ENCODE results near the gene TXNRD1.
"Not testable (repeated sequence)": the region's sequence is repeated elsewhere in the genome, so short reads cannot be mapped to it uniquely, and the experiment has no call there.

The TXNRD1 gene

DNA sequence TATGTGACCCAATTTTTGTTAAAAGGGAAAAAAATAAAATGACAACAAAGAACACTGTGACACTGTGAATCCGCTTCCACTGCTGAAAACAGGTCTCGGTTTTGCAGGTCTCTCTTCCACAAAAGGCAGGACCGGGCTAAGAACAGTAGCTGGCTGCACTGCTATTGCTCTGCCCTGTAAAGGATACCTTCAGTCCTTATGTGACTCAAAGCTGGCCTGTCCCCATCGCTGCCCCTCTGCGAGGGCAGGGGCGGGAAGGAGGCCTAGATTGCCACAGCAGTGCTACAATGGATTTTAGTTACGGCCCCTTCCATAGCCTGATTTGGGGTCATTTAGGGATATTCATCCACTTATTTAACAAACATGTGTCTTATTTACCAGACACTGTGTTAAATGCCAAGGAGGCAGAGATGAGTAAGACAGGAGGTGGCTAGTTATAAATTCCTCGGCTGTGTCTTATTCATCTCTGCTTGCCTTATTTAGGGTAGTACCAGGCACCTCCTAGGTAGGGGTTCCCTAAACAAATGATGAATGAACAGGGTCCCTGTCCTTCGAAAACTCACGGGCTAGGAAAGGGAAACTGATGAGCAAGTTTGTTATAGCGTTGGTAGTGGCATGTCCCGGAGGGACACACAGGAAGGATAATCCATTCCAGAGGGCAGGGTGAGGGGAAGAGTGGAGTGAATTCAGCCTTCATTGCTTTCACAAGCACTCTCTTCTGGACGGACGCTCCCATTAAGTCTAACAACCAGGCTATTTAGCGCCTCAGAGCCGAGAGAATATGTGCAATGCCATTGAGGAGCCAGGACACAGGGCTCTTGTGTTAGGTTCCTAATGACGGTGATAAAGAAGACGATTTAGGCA, 161.3 kb downstream of the TXNRD1 start:
- DNase-seq, result no peak

DNA sequence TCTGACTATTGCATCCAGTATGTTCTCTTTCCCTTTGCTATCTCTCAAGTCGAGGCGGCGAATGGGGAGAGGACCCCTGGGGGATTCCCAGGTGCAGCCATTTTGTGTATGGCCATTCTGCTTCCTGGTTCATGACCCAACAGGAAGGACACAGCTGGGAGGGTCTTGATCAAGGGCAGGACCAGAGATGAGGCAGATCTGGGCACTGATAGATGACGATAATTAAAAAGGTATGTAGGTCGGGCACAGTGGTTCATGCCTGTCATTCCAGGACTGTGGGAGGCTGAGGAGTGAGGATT, 161.9 kb downstream of the TXNRD1 start:
- no peak for DNase-seq

DNA sequence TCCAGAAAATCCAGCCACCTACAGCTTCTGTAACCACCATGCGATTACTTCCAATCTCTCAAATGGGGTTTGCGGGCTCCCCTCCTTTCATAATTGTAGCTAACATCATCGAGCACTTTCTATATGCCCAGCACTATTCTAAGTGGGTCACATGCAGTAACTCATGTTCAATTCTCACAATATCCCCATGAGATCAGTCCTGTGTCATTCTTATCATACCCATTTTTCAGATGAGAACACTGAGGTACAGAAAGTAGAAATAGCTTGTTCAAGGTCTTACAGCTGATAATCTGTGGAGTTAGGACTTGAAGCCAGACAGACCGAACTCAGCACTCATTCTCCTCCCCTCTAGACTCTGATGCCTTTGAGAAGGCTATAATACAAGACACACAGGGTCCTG, 162.8 kb downstream of the TXNRD1 start:
- no peak for DNase-seq

DNA sequence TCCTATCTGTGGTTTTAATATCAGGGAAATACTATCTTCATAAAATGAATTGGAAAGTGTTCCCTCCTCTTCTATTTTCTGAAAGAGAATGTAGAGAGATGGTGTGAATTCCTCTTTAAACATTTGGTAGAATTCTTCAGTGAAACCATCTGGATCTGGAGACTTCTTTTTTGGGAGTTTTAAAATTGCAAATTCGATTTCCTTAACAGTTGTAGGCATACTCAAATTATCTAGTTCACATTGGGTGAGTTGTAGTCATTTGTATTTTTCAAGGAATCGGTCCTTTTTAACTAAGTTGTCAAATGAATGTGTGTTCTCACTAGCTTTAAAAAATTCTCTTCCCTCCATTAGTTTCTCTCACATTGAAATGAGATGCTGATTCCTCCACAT, 165.8 kb downstream of the TXNRD1 start:
- DNase-seq, result no peak

DNA sequence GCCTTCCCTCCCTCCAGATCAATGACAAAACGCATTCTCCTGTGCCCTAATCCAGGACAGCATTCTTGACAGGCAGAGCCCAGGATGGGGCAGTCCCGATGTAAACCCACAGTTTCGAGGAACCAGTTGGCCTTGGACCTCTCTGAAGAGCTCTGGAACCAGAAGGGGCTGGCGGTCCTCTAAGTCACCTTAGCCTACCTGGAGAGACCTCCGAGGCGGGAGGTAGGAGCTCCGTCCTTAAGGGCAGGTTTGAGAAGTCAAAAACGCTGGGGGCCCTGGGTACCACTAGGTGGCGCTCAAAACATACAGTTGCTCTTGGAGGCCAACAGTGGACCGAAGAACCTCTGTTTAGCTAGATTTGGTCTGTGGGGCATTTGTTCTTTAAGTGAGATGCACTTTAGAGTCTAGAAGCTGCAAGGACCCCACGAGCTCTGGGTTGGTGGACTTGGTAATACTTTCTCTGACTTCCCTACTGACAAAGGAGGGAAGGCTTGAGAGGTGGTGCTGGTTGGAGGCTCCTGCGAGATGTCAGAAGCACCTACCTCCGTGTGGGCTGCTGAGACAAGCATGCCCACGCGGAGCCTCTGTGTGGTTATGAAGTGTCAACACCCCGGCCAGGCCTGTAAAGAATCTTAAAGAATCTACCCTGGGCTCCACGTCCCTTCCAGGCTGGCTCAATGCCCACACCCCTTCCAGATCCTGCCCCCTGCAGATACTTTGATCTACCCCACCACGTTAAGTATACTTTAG, 166.3 kb downstream of the TXNRD1 start:
- DNase-seq, result peak; percentile 83 to 85

DNA sequence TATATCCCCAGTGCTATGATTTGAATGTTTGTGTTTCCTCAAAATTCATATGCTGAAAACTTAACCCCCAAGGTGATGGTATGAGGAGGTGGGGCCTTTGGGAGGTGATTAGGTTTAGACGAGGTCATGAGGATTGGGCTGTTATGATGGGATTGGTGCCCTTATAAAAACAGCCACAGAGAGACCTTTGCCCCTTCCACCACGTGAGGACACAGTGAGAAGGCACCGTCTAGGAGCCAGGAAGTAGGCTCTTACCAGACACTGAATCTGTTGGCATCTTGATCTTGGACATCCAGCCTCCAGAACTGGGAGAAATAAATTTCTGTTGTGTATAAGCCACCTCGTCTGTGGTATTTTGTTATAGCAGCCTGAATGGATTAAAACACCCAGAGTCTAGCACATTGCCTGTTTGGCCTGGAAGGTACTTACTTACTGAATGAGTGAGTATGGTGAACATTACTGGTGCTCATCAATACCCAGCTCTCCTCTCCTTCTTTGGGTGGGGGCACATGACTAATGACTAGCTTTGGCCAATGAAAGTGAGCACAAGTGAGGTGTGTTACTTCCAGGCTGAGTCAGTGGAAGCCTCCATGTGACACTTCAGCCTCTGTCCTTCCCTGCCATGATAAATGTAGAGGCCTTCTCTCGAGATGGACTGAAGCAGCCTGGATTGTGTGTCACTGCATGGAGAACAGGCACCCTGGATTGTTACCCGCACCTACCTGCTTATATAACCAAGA, 168.7 kb downstream of the TXNRD1 start:
- no peak for DNase-seq

DNA sequence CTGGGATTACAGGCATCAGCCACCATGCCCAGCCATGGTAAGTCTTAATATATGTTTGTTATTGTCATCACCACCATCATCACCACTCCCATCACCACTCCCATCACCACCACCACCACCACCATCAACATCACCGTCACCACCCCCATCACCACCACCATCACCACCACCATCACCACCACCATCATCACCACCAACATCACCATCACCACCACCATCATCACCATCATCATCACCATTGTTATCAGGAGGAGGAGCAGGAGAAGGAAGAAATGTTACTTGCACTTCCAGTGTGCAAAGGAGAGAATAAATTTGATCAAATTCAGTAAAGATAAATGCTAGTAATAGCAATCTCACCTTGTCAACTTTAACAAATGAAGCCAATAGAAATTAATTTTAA, 169.9 kb downstream of the TXNRD1 start:
- no peak for DNase-seq

DNA sequence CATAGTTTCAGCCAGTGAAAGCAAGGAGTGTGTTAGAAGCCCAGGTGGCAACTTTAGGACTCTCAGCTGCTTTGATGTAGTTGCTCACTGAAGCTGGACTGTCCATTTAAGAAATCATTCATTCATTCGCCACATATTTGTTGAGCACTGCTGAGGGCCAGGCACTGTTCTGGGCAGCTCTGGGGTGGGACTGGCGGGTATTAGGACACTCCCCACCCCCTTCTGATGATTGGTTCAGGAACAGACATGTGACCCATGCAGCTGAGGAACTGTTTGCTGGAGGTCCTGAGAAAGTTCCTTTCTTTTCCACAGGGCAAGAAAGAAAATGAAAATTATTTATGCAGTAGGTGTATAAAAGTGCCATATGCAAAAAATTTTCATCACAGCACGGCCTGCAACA, 170.9 kb downstream of the TXNRD1 start:
- DNase-seq, result no peak

DNA sequence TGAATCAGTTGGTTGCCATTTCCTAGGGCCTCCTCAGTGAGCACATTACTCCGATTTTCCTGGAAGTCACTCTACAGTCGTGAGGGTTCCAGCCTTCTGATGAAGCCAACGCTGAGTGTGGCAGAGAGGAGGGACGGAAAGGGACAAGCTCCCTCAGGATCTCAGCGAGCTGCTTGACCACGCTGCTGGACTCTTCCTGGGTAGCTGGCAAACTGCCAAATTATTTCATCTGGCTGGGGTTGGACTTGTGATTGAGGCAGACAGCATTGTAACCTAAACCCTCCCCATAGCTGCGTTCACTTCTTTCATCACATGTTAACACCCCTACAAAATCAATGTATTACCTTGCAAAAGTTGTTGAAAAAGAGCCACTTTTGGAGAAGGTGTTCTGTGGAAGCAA, 171.6 kb downstream of the TXNRD1 start:
- no peak for DNase-seq

DNA sequence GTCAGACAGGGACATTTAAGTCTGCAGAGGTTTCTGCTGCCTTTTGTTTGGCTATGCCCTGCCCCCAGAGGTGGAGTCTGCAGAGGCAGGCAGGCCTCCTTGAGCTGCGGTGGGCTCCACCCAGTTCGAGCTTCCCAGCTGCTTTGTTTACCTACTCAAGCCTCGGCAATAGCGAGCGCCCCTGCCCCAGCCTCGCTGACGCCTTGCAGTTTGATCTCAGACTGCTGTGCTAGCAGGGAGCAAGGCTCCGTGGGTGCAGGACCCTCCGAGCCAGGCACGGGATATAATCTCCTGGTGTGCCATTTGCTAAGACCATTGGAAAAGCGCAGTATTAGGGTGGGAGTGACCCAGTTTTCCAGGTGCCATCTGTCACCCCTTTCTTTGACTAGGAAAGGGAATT, 178.5 kb downstream of the TXNRD1 start:
- not testable (repeated sequence) for DNase-seq
